ENCODE results near the gene CMC2. TPM values are rescaled to one million over a fixed set of nuclear protein-coding genes. Genes with fewer than 3 reads are reported as not detected.

CMC2 gene
- total and polyA plus RNA-seq, 10 donors, result 28.6 to 104 (median 54.8) TPM

GRCh38 chr16:80986557-80986956, 20.1 kb downstream of the CMC2 start:
- H3K4me1 ChIP-seq, result peaks cover 0 to 7% (median 0%) of the 10 kb centered on the region in 6 donors
- WGBS, 5 donors, result 62 to 75% (median 72%) methylated on average over 2 of the region's 2 CpGs
- DNase-seq, result no peak
- intact Hi-C loops (cut with DNase I; ENCODE audit: low total_unique reads), result no loop called here
- peaks cover 0 to 30% (median 2%) of the 10 kb centered on the region in 6 donors for H3K36me3 ChIP-seq
- no peak overlapping the region for H3K4me3 ChIP-seq
- TF ChIP-seq POLR2A (IDR thresholded peaks at IDR 0.05), result no peak
- TF ChIP-seq POLR2AphosphoS5 (IDR thresholded peaks at IDR 0.05), result no peak
- TF ChIP-seq, protein P1, sequence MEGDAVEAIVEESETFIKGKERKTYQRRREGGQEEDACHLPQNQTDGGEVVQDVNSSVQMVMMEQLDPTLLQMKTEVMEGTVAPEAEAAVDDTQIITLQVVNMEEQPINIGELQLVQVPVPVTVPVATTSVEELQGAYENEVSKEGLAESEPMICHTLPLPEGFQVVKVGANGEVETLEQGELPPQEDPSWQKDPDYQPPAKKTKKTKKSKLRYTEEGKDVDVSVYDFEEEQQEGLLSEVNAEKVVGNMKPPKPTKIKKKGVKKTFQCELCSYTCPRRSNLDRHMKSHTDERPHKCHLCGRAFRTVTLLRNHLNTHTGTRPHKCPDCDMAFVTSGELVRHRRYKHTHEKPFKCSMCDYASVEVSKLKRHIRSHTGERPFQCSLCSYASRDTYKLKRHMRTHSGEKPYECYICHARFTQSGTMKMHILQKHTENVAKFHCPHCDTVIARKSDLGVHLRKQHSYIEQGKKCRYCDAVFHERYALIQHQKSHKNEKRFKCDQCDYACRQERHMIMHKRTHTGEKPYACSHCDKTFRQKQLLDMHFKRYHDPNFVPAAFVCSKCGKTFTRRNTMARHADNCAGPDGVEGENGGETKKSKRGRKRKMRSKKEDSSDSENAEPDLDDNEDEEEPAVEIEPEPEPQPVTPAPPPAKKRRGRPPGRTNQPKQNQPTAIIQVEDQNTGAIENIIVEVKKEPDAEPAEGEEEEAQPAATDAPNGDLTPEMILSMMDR (IDR thresholded peaks at IDR 0.05 in 8 of 11, conservative IDR thresholded peaks at IDR 0.05 in 3 of 11), result no peak
- H3K27ac ChIP-seq, result no peak overlapping the region
- H3K9me3 ChIP-seq, result no peaks in the 10 kb centered on the region
- no peaks in the 10 kb centered on the region for H3K27me3 ChIP-seq (replicated peaks in 1 of 7)

DNA sequence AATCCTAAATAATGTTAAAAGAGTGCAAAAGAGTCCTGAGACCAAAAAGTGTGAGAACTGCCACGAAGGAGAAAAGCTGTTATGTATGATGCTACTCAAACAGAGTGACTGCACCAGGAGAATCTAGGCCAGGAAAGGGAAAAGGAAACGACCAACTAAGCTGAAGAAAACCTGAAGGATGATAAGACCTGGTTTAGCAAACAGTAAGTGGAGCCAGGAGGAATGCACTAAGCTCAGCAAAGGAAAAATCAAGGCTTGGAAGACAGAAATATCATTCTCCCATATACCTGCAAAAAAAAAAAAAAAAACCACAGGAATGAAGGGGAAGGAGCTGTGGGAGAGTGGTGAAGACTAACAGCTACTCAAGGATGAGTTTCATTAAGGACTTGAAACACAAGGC, 21.1 kb downstream of the CMC2 start:
- no peaks in the 10 kb centered on the region for H3K27me3 ChIP-seq (replicated peaks in 1 of 7)
- H3K4me1 ChIP-seq, result peaks cover 0 to 7% (median 0%) of the 10 kb centered on the region in 6 donors
- no peak for DNase-seq
- no peaks in the 10 kb centered on the region for H3K9me3 ChIP-seq
- H3K4me3 ChIP-seq, result no peak overlapping the region
- 30 to 78% (median 38%) methylated on average over 2 of the region's 2 CpGs for WGBS, 5 donors
- TF ChIP-seq POLR2AphosphoS5 (IDR thresholded peaks at IDR 0.05) (no peak), POLR2A (IDR thresholded peaks at IDR 0.05) (no peak)
- TF ChIP-seq, protein P1 (IDR thresholded peaks at IDR 0.05 in 8 of 11, conservative IDR thresholded peaks at IDR 0.05 in 3 of 11), result no peak
- intact Hi-C loops (cut with DNase I; ENCODE audit: low total_unique reads), result no loop called here
- no peak overlapping the region for H3K27ac ChIP-seq
- peaks cover 0 to 22% (median 0%) of the 10 kb centered on the region in 6 donors for H3K36me3 ChIP-seq

DNA sequence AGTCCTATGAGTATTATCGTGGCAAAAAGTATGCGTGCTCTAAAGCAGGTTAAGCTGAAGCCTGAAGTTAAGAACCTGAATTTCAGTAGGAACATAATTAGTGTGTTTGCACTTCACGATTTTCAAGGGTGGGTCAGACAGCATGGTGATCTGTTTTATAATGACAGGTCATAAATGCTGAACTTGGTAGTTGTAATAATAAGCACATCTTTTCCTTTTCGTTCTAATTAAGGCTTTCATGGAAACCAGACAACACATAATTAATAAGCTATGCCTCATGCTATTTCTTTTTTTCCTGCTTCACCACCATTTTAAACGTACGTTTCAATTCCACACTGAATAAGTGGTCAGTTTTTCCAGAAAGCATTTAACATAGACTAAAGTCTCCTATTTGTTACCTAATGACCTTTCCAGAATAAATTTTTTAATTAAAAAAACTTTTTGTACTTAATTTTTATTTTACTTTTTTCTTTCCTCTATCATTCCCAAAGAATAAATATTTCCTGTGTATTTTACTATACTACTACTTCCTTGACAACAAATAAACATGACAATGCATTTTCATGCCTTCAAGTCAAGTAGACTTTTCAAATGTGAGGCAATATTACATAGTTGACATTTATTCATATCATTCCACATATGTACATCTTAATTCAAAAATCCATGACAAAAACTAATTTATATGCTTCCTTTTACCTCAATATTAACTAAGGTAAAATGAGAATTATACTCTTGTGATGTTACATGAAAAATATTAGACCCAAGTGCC, 22.4 kb downstream of the CMC2 start:
- intact Hi-C loops (cut with DNase I; ENCODE audit: low total_unique reads), result no loop called here
- TF ChIP-seq, protein P1 (IDR thresholded peaks at IDR 0.05 in 8 of 11, conservative IDR thresholded peaks at IDR 0.05 in 3 of 11), result no peak
- TF ChIP-seq POLR2AphosphoS5 (IDR thresholded peaks at IDR 0.05) (no peak), POLR2A (IDR thresholded peaks at IDR 0.05) (no peak)
- Histone ChIP-seq H3K4me1 (peaks cover 0 to 7% (median 0%) of the 10 kb centered on the region in 6 donors), H3K36me3 (peaks cover 0 to 27% (median 8%) of the 10 kb centered on the region in 6 donors), H3K9me3 (no peaks in the 10 kb centered on the region), H3K27me3 (replicated peaks in 1 of 7) (no peaks in the 10 kb centered on the region), H3K4me3 (no peak overlapping the region), H3K27ac (no peak overlapping the region)
- no peak for DNase-seq
- WGBS, 5 donors, result 86 to 92% (median 90%) methylated on average over 6 of the region's 6 CpGs

DNA sequence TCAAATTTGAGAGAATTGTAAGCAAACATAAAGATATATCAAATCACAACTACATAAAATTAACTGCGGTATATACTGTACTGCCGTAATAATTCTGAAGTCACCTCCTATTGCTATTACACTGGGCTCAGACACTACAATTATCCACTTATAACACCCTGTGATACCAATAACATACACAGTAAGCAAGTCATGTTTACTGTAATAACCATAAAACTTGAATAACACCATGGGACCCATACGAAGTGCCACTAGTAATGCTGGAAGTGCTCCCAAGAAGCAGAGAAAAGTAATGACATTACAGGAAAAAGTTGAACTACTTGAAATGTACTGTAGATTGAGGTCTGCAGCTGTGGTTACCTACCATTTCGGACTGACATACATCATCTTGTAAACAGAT, 24.0 kb downstream of the CMC2 start:
- Histone ChIP-seq H3K27ac (no peak overlapping the region), H3K4me3 (no peak overlapping the region), H3K4me1 (peaks cover 0 to 7% (median 0%) of the 10 kb centered on the region in 6 donors), H3K27me3 (replicated peaks in 1 of 7) (no peaks in the 10 kb centered on the region), H3K36me3 (peaks cover 0 to 37% (median 20%) of the 10 kb centered on the region in 6 donors), H3K9me3 (no peaks in the 10 kb centered on the region)
- TF ChIP-seq POLR2A (IDR thresholded peaks at IDR 0.05) (no peak), POLR2AphosphoS5 (IDR thresholded peaks at IDR 0.05) (no peak)
- TF ChIP-seq, protein P1 (IDR thresholded peaks at IDR 0.05 in 8 of 11, conservative IDR thresholded peaks at IDR 0.05 in 3 of 11), result no peak
- intact Hi-C loops (cut with DNase I; ENCODE audit: low total_unique reads), result no loop called here
- DNase-seq, result no peak
- WGBS, 5 donors, result 70 to 74% (median 74%) methylated on average over 4 of the region's 4 CpGs

All from spleen (tissue), 11 donors.